Upper lobe of left lung (tissue), 6 donors: Measurements from ENCODE around the gene IL1RAPL2. TPM values are rescaled to one million over a fixed set of nuclear protein-coding genes. Genes with fewer than 3 reads are reported as not detected.
"Not testable (repeated sequence)": the region's sequence is repeated elsewhere in the genome, so short reads cannot be mapped to it uniquely, and the experiment has no call there.

ENCODE experiments used
- ATAC-seq, 2 donors: fragments of 200-7000 bp; cut with Tn5 transposase; one replicate each; pipeline ENCODE4 v1.9.1; 2022; ENCODE audit warnings: mild to moderate bottlenecking in 2 of 2, moderate library complexity in 2 of 2; ENCODE audit not compliant: low FRiP score in 2 of 2
- DNase-seq, 2 donors: peaks; one replicate each; pipeline ENCODE4 v3.0.0-alpha.2; 2019 to 2020
- H3K27ac ChIP-seq, 4 donors: fragments of 200-600 bp; sonication (generic); one replicate each; pipeline ENCODE4 v1.5.1; 2016 to 2019
- H3K27me3 ChIP-seq, 4 donors: fragments of 200-600 bp; sonication (generic); one replicate each; pipeline ENCODE4 v1.5.1; 2017 to 2019
- H3K36me3 ChIP-seq, 4 donors: fragments of 200-600 bp; sonication (generic); one replicate each; pipeline ENCODE4 v1.5.1; 2016 to 2019
- H3K4me1 ChIP-seq, 4 donors: fragments of 200-600 bp; sonication (generic); one replicate each; pipeline ENCODE4 v1.5.1; 2018 to 2019
- H3K4me3 ChIP-seq, 4 donors: fragments of 200-600 bp; sonication (generic); one replicate each; pipeline ENCODE4 v1.5.1; 2017 to 2019; ENCODE audit warnings: mild to moderate bottlenecking in 2 of 4, moderate library complexity in 1 of 4
- H3K9me3 ChIP-seq, 4 donors: fragments of 200-600 bp; sonication (generic); one replicate each; pipeline ENCODE4 v1.5.1; 2018 to 2019
- EP300 ChIP-seq, 4 donors: sonication (generic); formaldehyde crosslinking; IDR thresholded peaks; one replicate each; pipeline ENCODE4 v1.5.1; 2017; ENCODE audit warnings: antibody characterized with exemption in 4 of 4, control low read depth in 2 of 4
- POLR2A ChIP-seq, 4 donors: fragments of 450-650 bp; IDR thresholded peaks; one replicate each; pipeline ENCODE4 v1.5.1; 2016 to 2017; ENCODE audit warnings: antibody characterized with exemption in 4 of 4, mild to moderate bottlenecking in 2 of 4
- POLR2AphosphoS5 ChIP-seq, 2 donors: sonication (generic); formaldehyde crosslinking; IDR thresholded peaks; one replicate each; pipeline ENCODE4 v1.5.1; 2017; ENCODE audit warnings: antibody characterized with exemption in 2 of 2
- WGBS, 2 donors: methylation state at CpG; one replicate each; pipeline ENCODE4 v1.1.5; 2017 to 2018; 5-methylcytosine and 5-hydroxymethylcytosine counted together
- total RNA-seq, 6 donors: library from RNA; depleted of rRNA in 4 of 6; stranded (reverse); fragments of >200 nt in 4 of 6; gene quantifications; one replicate each; pipeline versions ENCODE4 v1.1.0 to v1.2.1, GENCODE V29; 2016 to 2021
- TF ChIP-seq, protein P1 (sequence below), 6 experiments: fragments of 450-650 bp in 4 of 6; fragments of 200-600 bp in 2 of 6; sonication (generic) in 2 of 6; IDR thresholded peaks; one replicate each; pipeline ENCODE4 v1.5.1; 2016 to 2019; ENCODE audit warnings: antibody characterized with exemption in 6 of 6
- donor health status: DM: no; HTN: no; CAD: no; lungs with moderate emphysema.
- donor health status: DM: no; HTN: yes; CAD: no; lungs with severe emphysema.

Gene IL1RAPL2
- total RNA-seq, 6 donors from 2014 or later: not detected

DNA sequence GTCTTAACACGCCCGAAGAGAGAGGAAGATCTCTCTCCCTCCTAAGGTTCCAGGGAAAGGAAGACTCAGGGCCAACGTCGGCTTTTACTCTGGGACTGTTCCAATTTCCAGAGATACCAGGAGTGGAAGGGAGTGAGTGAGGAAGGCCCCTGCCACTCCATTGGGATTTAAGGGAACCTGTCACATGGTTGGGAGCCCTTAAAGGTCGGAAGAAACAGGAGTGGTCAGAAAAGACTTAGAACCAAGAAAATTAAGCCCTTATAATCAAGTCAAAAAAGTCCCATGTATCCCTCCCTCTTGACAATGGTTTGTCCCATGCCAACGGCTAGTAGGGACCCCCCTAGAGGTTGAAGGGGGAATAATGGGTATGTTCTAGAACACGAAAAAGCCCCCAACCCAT lies 654.6 kb downstream of the IL1RAPL2 start, which contains the start of gene TEX13A:
Gene TEX13A (minus strand): TSS at position 59 of the 400 bp plus-strand sequence. CDS start 297 bp downstream, outside the sequence.
- Histone ChIP-seq H3K36me3 (no peaks in the 10 kb centered on the region), H3K4me1 (no peaks in the 10 kb centered on the region), H3K27me3 (no peaks in the 10 kb centered on the region), H3K27ac (no peak within 1 kb of the TSS), H3K9me3 (no peaks in the 10 kb centered on the region), H3K4me3 (no peak within 1 kb of the TSS)
- TF ChIP-seq EP300 (IDR thresholded peaks at IDR 0.05) (no peak), POLR2AphosphoS5 (IDR thresholded peaks at IDR 0.05) (no peak)
- TF ChIP-seq, protein P1, sequence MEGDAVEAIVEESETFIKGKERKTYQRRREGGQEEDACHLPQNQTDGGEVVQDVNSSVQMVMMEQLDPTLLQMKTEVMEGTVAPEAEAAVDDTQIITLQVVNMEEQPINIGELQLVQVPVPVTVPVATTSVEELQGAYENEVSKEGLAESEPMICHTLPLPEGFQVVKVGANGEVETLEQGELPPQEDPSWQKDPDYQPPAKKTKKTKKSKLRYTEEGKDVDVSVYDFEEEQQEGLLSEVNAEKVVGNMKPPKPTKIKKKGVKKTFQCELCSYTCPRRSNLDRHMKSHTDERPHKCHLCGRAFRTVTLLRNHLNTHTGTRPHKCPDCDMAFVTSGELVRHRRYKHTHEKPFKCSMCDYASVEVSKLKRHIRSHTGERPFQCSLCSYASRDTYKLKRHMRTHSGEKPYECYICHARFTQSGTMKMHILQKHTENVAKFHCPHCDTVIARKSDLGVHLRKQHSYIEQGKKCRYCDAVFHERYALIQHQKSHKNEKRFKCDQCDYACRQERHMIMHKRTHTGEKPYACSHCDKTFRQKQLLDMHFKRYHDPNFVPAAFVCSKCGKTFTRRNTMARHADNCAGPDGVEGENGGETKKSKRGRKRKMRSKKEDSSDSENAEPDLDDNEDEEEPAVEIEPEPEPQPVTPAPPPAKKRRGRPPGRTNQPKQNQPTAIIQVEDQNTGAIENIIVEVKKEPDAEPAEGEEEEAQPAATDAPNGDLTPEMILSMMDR (IDR thresholded peaks at IDR 0.05): no peak
- 79 to 94% methylated on average over 6 to 7 of the region's 7 CpGs for WGBS, 2 donors
- ATAC-seq: no peak
- DNase-seq: no peak

DNA sequence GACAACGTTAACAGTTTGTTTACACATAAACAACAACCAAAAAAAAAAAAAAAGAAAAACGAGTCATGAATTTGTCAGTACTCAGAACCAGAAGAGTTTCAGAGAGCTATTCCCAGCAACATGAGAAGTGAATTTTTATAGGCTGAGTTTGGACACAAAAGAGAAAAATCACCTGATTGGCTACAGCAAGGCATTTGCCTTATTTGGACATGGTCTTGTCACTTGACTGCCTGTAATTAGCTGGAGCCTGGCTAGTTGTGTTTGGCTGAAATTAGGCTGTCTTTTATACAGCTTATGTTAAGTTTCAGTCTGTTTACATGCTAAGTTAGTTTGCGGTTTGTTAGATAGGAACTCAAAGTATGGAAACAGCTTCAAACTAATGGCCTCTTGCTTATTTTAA lies 655.4 kb downstream of the IL1RAPL2 start:
- Histone ChIP-seq H3K4me1 (no peaks in the 10 kb centered on the region), H3K36me3 (no peaks in the 10 kb centered on the region), H3K9me3 (no peaks in the 10 kb centered on the region), H3K27ac (no peak overlapping the region), H3K27me3 (no peaks in the 10 kb centered on the region), H3K4me3 (no peak overlapping the region)
- TF ChIP-seq, protein P1 (IDR thresholded peaks at IDR 0.05): no peak
- TF ChIP-seq POLR2AphosphoS5 (IDR thresholded peaks at IDR 0.05): no peak
- TF ChIP-seq POLR2A (IDR thresholded peaks at IDR 0.05): no peak
- TF ChIP-seq EP300 (IDR thresholded peaks at IDR 0.05): no peak
- 65 to 86% methylated on average over 3 of the region's 3 CpGs for WGBS, 2 donors
- ATAC-seq (no peak), DNase-seq (no peak)

DNA sequence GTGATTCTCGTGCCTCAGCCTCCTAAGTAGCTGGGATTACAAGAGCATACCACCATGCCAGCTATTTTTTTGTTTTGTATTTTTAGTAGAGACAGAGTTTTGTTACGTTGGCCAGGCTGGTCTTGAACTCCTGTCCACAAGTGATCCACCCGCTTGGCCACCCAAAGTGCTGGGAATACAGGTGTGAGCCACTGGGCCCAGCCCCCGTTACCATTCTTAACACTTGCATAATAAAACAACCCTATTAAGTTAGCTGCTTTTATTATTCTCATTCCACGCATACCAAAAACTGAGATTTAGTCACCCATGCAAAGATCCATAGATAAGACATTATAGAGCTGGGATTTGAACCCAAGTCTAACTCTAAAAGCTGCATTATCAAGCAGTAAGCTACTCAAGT lies 660.5 kb downstream of the IL1RAPL2 start:
- no peak overlapping the region for H3K4me3 ChIP-seq

DNA sequence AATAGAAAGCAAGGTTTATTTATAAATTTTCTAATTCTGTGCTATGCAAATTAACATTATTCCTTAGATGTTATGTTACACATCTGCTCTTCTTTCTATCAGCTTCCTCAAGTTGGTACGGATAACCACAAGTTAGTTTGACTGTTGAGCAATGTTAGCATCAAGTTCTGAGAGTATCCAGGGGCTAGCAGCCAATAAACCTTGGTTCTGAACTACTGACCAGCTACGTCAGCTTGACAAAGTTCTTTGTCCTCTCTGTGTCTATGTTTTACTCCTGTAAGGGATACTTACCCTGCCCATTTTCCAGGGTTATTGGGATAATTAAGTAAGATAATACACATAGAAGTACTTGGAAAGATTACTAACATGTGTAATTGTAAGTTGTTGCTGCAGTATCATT lies 662.6 kb downstream of the IL1RAPL2 start:
- no peak overlapping the region for H3K4me3 ChIP-seq
- 68 to 81% methylated on average over 2 of the region's 2 CpGs for WGBS, 2 donors
- DNase-seq (no peak), ATAC-seq (no peak)
- no peaks in the 10 kb centered on the region for H3K9me3 ChIP-seq
- H3K27ac ChIP-seq: no peak overlapping the region
- TF ChIP-seq, protein P1 (IDR thresholded peaks at IDR 0.05): no peak
- TF ChIP-seq EP300 (IDR thresholded peaks at IDR 0.05): no peak
- TF ChIP-seq POLR2A (IDR thresholded peaks at IDR 0.05): no peak
- TF ChIP-seq POLR2AphosphoS5 (IDR thresholded peaks at IDR 0.05): no peak
- H3K4me1 ChIP-seq: no peaks in the 10 kb centered on the region
- no peaks in the 10 kb centered on the region for H3K27me3 ChIP-seq
- H3K36me3 ChIP-seq: no peaks in the 10 kb centered on the region

More for the DNA sequence above, 660.5 kb downstream of the IL1RAPL2 start:
- 75 to 82% methylated on average over 5 of the region's 5 CpGs for WGBS, 2 donors
- ATAC-seq: no peak
- H3K9me3 ChIP-seq: no peaks in the 10 kb centered on the region
- no peak for DNase-seq
- no peaks in the 10 kb centered on the region for H3K36me3 ChIP-seq
- H3K4me1 ChIP-seq: no peaks in the 10 kb centered on the region
- H3K27ac ChIP-seq: no peak overlapping the region
- no peaks in the 10 kb centered on the region for H3K27me3 ChIP-seq
- TF ChIP-seq POLR2A (IDR thresholded peaks at IDR 0.05) (no peak), EP300 (IDR thresholded peaks at IDR 0.05) (no peak), POLR2AphosphoS5 (IDR thresholded peaks at IDR 0.05) (no peak)
- TF ChIP-seq, protein P1 (IDR thresholded peaks at IDR 0.05): no peak

DNA sequence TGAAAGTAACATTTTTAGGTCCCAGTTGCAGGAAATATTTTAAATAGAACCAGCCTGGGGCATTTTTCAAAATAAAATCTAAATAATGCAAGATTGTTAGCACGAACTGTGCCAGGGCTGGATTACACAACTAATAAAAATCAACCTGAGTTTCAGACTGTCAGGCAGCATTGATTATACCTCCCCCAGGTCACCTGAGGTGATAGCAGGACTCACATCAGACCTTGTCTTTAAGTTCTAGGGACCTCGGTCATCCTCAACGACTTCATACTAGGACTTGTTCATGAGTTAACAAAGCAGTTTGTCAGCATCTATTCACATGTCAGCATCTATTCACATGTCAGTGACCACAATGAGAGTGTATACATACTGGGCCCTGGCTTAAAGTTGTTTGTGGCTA lies 663.1 kb downstream of the IL1RAPL2 start:
- no peak for DNase-seq

DNA sequence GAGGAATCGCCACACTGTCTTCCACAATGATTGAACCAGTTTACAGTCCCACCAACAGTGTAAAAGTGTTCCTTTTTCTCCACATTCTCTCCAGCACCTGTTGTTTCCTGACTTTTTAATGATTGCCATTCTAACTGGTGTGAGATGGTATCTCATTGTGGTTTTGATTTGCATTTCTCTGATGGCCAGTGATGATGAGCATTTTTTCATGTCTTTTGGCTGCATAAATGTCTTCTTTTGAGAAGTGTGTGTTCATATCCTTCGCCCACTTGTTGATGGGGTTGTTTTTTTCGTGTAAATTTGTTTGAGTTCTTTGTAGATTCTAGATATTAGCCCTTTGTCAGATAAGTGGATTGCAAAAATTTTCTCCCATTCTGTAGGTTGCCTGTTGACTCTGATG lies 671.4 kb downstream of the IL1RAPL2 start:
- WGBS, 2 donors: 63 to 80% methylated on average over 3 of the region's 3 CpGs
- not testable (repeated sequence) for H3K4me1 ChIP-seq, H3K4me3 ChIP-seq, H3K36me3 ChIP-seq, H3K27ac ChIP-seq, ATAC-seq, DNase-seq, H3K27me3 ChIP-seq, H3K9me3 ChIP-seq

More for the DNA sequence above, 663.1 kb downstream of the IL1RAPL2 start:
- ATAC-seq: no peak
- TF ChIP-seq POLR2AphosphoS5 (IDR thresholded peaks at IDR 0.05) (no peak), EP300 (IDR thresholded peaks at IDR 0.05) (no peak), POLR2A (IDR thresholded peaks at IDR 0.05) (no peak)
- TF ChIP-seq, protein P1 (IDR thresholded peaks at IDR 0.05): no peak
- Histone ChIP-seq H3K27me3 (no peaks in the 10 kb centered on the region), H3K9me3 (no peaks in the 10 kb centered on the region), H3K4me1 (no peaks in the 10 kb centered on the region), H3K4me3 (no peak overlapping the region), H3K27ac (no peak overlapping the region), H3K36me3 (no peaks in the 10 kb centered on the region)
- WGBS, 2 donors: 79 to 87% methylated on average over 3 of the region's 3 CpGs
